HG02885 (cell line): Measurements from ENCODE around the gene PCDH7.

Experiments used
- ATAC-seq: cut with Tn5 transposase; IDR thresholded peaks from one replicate; pipeline ENCODE4 v1.9.1; 2021; ENCODE audit warnings: mild to moderate bottlenecking; ENCODE audit not compliant: unreplicated experiment, poor library complexity

PCDH7 gene

DNA sequence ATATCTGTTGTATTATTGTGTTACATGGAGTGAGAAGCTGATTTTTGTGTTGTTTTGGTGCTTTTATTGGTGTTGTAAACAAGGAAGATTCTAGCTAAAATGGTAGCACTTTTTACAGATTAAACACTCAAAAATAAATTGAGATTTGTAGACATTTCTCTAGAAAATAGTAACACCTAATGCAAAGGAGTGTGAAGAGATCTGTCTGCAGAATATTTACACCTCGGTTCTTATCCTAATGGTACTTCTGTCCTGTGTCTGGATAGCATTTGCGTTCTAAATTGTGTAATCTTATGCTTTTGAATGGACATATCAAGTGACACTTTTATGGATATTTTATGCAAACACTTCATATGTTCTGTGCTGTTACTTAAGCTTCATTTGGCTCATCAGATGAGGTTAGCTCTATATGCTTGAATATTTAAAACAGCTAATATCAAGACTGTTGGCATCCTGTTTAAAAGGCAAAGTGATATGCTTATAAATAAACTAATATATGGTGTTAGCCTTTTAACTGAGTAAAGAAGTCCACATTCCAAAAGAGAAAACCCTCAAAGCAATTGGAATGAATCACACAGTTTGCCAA, 6.0 kb downstream of the PCDH7 start:
- ATAC-seq: no peak

DNA sequence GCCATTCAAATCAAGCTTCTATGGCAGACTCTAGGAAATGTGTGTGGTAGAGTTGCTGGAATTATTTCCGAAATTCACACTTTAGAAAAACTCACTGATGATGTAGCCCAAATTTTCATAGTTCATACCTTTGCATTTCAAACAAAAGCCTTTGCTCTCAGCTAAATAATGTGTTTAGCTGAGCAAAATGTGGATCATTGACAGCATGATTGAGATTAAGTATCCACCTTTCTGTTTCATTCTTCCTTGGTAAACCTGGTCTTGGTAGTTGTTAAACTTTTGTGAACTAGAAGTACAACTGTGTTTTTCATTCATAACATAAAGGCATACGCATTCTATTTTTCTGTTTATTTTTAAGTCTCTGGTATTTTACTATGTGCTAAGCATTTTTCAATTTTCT, 7.2 kb downstream of the PCDH7 start:
- no peak for ATAC-seq

DNA sequence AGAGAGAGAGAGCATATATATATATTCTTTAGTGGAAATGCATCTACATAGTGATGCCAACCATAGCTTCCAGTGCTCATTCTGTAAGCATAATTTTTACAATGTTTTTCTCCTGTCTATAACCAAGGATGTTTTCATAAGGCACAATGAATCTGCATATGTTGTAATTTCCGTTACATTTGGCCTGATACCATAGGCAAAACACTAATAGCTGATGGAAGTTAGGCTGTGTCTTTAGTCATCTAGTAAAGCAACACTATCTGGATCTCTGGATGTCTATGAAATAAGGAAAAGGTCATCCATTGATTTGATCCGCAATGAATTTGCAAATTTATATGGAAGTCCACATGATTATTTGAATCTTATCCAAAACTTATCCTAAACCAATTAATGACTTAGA, 8.1 kb downstream of the PCDH7 start:
- ATAC-seq: no peak

DNA sequence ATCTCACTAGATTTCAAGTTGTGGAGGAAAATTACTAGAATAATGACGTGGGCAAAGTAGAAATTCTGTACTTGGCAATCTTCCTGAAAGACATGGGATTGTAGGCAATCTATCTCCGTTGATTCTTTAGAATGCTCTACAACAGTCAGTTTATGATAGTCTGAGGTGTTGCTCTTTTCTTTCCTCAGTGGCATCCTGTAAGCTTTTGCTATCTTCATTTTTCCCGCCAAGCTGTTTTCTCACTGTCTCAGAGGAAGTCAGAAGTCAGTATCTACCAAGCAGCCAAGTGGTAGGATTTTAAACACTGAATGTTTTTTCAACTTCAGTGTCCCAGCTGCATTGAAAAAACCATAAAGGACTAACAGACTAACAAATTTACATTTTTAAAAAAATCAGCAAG, 23.7 kb downstream of the PCDH7 start:
- no peak for ATAC-seq

DNA sequence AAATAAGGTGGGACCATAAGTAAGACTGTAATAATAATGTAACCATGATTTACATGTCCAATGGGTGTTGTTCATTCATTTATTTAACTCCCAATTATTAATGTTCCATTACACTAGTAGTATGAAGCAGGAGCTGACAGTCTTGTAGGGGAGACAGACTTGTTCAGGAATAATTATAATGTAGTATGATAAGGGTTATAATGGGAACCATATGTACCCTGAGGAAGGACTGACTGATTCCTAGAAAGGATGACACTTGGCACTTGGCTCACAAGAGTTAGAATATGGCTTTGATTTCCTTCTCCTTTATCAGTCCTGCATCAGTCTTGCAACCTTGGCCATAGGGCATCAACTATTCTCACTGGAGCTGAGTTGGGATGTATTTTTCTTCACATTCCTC, 24.2 kb downstream of the PCDH7 start:
- no peak for ATAC-seq

DNA sequence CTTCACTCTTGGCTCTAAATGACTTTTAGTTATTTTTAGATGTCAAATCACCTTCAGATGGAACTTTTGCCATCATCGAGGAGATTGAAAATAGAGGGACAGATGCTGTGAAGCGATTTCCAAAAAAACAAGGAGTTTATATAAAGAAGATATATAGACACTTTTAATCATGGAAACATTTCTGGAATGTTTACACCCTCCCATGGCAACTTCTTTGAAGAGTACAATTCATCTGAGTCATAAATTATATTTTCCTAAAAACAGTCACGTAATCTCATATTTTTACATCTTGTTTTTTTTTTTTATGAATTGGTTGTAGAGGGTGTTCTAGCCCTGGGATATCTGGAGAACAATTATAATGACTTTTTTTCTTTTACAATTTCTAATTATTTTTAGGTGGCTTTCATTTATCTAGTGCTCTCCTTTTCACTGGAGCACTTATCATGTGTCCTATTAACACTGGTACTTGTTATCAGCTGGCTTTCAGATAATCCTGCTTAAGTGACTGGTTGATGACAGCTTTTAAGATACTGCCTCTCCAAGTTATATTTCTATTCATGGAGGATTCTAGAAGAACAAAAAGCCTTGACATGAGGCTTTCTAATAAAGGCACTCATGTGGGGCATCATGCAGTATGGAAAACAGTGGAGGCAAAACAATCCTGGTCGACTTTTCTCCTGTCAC, 24.9 kb downstream of the PCDH7 start:
- ATAC-seq: no peak

DNA sequence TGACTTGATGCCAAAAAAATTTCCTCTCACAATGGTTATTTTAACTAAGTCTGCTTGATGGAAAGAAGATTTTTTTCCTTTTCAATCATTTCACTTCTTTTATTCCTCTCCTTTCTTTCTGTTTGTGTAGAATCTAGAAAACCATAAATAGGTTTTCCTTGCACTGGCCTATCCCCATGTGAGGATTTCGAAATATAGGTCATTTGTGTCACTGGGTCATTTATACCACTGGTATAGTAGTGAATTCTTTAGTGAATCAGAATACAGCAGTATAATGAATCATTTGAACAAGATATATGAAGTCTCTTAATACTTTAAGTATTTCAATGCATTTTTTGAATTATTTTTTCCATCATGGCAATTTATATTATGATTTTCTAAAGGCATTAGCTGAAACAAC, 26.6 kb downstream of the PCDH7 start:
- ATAC-seq: no peak

DNA sequence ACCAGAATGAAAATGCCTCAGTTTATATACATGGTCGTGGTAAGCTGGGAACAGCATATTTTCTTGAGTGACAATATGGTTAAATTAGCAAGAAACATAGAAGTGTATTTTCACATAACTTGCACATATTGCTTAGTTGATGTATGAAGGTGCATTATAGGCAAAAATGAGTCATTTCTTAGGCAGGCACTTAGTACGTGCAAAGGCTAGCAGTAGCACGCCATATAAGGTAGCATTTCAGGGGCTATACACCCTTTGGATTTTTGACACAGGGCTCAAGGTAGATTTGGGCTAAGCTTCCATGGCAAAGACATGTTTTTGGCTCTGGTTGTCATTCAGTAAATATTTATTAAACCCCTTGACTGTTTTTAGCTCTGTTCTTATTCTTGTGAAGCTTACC, 33.1 kb downstream of the PCDH7 start:
- no peak for ATAC-seq

DNA sequence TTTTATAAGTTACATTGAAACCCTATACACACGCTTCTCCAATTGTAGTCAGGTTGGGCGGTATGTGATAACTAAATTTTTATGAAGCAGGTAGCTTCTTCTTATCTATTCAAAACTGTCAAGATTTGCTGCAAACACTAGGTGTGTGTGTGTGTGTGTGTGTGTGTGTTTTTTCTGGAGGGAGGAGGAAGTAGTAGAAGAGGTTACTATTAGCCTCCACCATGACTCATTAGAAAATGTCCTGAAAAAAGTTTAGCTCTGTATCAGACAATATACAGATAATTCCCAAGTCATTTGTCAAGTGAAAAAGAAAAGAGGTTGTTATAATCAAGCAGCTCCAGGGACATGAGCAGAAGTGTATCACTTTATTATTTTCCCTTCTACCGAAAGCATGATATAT, 33.9 kb downstream of the PCDH7 start:
- ATAC-seq: no peak

DNA sequence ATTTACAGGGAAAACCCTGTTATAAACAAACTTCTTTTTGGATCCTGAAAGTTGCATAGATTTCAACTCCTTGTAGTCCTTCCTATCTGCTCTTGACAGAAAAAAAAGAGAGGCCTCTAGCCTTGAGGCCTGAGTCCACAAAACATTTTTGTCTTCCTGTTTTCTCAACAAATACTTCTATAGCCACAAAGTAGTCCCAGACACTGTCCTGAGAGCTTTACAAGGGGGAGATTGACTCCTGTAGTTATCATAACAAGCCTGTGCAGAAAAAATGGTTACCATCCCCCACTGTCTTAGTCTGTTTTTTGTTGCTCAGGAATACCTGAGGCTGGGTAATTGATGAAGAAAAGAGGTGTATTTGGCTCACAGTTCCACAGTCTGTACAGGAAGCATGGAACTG, 35.2 kb downstream of the PCDH7 start:
- no peak for ATAC-seq

DNA sequence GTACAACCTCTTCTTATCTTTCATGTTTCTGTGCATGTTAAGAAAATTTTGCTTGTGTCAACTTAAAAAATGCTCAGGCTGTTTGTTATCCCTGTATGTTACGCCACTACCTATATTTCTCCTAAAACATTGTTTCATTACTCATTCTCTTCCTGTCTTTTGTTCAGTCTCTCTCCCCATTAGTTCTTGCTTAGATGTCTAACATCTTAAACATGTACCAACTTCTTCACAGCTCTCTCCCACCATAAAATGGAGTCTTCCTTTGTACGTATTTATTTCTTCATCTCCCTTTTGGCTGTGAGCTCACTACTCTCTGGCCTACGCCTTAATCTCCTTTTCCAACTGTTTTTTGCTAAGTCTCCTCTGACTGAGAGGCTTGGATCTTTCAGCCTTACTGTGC, 36.4 kb downstream of the PCDH7 start:
- ATAC-seq: no peak

DNA sequence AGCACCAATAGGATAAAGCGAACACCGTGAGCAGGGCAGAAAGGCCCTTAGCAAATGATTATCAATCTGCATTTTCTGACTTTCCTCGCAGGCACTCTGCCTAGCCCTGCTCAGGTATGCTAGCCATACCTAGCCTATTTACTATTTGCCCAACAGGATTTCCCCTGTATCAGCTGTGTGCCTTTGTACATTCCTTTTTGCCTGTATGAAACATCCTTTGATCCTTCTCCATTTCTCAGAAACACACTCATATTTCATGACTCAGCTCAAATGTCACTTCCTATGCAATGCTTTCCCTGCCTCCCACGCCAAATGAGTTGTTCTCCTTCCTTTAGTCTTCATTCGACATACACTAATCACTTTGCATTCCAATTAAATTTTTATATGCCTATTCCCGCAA, 37.2 kb downstream of the PCDH7 start:
- ATAC-seq: no peak

DNA sequence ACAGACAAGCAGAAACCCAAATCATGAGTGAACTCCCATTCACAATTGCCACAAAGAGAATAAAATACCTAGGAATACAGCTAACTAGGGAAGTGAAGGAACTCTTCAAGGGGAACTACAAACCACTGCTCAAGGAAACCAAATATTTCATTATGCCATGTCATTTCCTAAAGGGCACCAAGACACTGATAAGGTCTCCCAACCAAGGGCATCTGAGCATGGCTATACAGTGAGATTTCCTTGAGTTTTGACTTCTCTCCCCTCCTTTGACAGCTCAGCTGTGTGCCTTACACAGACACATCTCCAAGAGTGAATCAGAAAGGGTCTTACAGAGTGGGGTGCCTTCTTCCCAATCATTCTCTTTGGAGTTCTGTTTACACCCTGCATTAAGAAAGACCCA, 40.4 kb downstream of the PCDH7 start:
- ATAC-seq: no peak

DNA sequence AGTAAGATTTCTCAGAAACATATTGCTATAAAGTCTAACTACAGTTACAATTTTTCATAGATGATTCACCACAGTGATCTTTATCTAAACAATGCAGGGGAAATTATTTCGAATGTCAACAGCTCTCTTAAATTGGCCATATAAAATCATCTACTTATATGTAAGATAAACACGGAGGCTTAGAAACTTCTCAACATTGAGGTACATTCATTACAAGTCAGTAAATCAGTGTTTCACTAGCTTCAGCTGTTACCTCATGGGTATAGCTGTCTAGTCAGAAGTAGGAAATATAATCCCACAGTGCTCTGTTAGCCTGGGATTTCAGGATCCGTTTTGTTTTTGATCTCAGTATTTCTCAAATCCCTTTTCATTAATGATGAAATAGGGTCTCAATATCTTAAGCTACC, 43.2 kb downstream of the PCDH7 start:
- ATAC-seq: no peak

DNA sequence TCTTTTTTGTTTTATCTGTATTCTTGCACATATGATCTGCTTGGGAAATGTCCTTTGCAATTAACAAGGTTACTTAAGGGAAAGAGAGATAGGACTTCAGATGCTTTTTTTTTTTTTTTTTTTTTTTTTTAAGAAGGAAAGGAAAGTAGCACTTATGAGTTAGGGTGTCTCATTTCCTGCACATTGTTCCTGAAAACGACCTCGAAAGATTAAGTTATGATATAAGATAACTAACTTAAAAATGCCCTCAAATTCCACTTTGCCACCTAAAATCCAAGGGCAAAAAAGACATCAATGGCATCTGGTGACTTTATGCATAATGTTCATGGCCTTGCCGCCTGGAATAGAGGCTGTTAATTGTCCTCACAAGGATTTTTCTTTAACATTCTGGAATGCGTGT, 44.9 kb downstream of the PCDH7 start:
- ATAC-seq: no peak

DNA sequence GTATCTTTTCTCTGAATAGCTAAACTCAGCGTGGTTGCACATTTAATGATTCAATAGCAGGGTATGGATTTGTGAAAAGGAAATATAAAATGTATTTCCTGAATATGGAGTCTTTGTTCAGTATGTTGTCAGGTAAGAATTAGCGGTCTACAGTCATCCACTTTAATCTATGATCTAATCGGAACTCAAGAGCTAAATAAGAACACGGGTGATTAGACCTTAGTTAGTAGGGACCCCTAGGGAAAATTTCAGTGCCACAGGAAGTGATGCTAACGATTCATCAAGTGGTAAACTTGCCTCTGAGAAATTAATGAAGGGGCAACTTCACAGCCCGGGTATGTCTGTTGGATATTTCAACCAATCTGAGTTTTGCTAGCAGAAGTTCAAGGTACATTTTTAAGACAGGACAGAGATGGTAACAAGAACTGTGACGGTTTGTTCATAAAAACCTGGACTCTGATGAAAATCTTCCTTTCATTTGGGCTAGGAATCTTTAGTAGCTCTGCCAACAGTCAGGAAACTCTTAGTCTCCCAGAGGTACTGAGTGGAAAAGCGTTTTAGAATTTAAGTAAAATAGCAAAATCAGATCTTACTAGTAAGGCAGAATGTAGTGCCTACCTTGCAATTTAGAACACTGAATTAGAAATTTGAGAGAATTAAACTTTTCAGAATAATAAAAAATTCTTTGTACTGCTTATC, 47.1 kb downstream of the PCDH7 start:
- no peak for ATAC-seq

DNA sequence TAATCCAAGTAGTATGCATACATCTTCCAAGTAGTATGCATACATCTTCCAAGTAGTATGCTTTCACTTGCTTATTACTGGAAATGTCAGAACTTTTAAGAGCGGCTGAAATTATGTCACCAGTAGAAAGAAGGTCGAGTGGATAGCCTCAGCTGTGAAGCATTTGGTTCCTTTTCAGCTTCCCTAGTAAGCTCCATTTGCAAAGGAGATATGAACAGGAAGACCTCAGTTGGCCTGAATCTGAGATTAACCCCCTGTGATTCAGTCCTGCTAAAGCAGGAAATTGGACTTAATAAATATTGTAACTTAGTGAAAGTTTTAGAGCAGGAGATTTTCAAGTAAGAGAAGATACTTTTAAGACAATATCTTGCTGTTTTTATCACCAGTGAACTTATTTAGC, 48.1 kb downstream of the PCDH7 start:
- ATAC-seq: no peak

DNA sequence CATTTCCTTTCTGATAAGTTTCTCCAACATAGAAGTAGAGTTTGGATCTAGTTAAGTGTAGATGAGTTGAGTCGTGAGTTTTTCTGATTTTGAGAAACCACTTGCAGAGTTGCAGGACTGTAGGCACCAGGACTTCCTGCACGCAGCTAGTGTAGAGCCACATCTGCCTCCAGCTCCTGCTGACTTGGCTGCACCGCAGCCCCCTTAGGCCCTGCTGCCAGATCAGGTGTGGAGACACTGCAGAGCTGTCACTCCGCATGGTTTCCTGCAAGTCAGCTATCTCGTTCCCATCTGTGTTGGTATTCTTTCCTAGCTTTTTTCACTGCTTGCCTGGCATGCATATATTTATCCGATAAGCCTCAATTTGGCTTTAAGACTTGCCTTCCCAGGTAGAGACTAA, 48.9 kb downstream of the PCDH7 start:
- ATAC-seq: no peak

DNA sequence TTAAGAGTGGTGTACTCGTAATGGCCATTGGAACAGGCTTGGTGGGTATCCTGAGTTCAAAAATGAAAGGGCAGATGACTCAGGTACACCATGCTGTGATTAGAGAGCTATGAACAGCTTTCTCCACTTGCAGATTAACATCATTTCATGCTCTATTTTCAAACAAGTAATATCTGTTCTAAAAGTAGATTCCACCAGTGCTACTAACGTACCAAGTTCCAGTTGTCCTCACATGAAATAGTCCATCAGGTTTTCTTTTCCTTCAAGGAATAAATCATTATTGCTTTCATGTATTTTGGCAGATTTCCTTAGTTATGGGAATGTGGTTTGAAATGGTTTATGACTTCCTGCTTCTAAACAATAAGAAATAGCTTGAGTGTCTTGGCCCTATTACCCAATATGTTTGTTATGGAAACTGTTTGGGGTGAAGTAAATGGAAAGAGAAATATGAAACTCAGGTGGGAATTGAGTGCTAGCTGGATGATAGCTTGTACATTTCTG, 49.9 kb downstream of the PCDH7 start:
- ATAC-seq: no peak

DNA sequence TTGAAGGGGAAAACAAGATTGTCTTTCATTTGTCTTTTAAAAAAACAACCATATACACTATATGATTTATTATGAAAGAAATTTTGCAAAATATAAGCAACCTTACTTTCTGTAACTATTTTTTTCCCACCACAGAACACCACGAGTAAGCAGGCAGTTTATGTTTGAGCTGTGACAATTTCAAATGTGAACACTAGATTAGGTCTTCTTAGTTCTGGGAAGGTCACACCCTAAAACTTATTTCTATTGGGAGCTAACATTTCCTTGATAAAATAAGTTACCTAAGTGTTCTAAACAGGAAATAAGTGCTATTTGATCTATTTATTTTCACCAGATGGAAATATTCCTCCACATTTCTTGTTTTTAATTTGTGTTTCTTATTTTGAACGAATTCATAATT, 50.6 kb downstream of the PCDH7 start:
- no peak for ATAC-seq

DNA sequence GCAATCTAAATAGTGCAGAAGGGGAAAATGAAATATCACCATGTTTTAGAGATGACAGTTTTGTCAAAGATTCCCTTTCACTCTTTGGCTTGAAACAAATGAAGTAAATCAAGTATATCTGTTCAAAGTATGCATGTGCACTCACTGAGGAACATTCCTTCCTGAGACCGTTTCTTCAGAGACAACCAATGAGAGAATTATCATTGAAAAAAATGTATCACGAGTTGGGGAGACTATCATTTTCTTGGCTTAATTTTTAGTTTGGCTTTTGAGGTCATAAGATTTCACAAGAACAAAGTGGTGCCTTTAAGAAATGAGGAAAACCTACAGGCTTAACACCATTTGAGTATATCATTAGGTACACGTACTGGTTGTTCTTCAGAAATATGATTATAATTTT, 56.3 kb downstream of the PCDH7 start:
- ATAC-seq: no peak

DNA sequence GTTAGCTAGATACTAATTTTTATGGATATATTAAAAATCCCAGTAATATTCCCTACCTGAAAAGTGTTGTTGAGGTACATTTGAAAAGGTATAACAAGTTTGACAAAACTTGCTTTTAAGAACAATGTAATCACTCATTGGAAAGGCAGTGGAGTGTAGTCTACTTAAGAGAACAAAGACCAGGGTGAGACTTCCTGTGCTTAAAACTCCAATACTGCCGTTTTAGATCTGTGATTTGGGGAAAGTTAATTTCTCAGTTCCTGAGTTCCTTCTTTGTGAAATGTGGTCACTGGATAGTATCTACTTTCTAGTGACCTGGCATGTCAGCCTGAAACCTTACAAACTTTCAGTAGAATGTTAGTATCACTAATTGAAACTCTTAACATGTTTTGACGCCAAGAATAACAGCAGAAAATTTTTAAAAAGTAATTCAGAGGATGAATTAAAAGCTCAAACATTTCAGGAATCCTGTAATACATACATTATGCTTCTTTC, 56.8 kb downstream of the PCDH7 start:
- no peak for ATAC-seq
